Astrocyte of the cerebellum (primary cell): ENCODE results near the gene PADI3.
"Not testable (repeated sequence)": the region's sequence is repeated elsewhere in the genome, so short reads cannot be mapped to it uniquely, and the experiment has no call there.

Experiments used
- DNase-seq: peaks from one replicate; pipeline ENCODE4 v3.0.0-alpha.2; 2011; ENCODE audit warnings: low read depth
- H3K4me3 ChIP-seq: 2 replicates; pipeline ENCODE4 v1.5.1; 2011; ENCODE audit warnings: mild to moderate bottlenecking, low read depth, low read length, moderate library complexity
- CTCF ChIP-seq: IDR thresholded peaks from 2 replicates; pipeline ENCODE4 v1.5.1; 2012; ENCODE audit warnings: low read length, low read depth, moderate library complexity, mild to moderate bottlenecking; ENCODE audit errors: missing control alignments
- in situ Hi-C: cut with HindIII; loops from 2 replicates; pipeline ENCODE4 v1.10.0; 2017; ENCODE audit warnings: low sequenced_read_pairs

Gene PADI3

DNA sequence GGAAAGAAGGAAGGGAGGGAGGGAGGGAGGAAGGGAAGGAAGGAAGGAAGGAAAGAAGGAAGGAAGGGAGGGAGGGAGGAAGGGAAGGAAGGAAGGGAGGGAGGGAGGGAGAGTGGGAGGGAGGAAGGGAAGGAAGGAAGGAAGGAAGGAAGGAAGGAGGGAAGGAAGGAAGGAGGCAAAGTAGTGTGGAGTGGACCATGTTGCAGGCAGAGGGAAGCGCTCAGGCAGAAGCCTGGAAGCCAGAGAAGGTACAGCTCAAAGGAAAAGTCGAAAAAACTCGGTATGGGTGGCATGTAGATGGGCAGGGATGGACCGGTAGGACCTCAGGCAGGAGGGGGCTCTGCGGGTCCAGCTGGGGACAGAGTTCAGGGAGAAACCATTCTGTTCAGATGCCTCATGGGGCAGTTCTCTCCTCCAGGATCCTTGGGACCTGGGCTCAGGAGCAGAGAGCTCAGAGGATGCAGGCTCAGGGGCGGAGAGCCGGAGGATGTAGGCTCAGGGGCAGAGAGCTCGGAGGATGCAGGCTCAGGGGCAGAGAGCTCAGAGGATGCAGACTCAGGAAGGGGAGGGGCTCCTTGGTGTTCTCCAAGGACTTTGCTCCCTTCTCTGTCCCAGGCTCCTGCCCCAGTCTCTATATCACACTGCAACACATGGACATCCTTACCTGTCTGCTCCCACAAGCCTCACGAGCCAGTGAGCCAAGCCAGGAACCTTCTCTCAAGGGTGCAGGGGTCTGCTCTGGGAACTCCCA is 13.6 kb upstream of the PADI3 start:
- no peak for DNase-seq
- in situ Hi-C loops, result no loop called here
- no peak for TF ChIP-seq CTCF
- H3K4me3 ChIP-seq, result no peak overlapping the region

- in situ Hi-C loops, result no loop called here
- peak; percentile 77 for TF ChIP-seq CTCF
- peak; percentile 73 for DNase-seq
- H3K4me3 ChIP-seq, result no peak overlapping the region
Observed at GRCh38 chr1:17236779-17237560, 11.9 kb upstream of the PADI3 start.

DNA sequence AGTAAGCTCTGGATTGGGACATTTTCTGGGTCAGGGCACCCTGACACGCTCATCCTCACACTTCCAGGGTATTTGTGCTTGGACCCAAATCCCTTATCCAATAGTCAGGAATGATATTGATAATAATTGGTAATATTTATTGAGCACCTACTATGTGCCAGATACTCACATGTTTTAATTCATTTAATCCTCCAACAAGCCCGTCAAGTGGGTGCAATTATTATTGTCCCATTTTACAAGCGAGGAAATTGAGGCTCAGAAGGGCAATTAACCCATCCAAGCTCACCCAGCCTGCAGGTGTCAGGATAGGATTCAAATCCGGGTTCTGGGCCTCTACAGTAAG is 11.4 kb upstream of the PADI3 start:
- DNase-seq, result no peak
- in situ Hi-C loops, result no loop called here
- no peak for TF ChIP-seq CTCF
- H3K4me3 ChIP-seq, result no peak overlapping the region

- DNase-seq, result peak; percentile 95
- no peak for TF ChIP-seq CTCF
- no peak overlapping the region for H3K4me3 ChIP-seq
- in situ Hi-C loops, result no loop called here
Observed at GRCh38 chr1:17239420-17239819, 9.5 kb upstream of the PADI3 start.

GRCh38 chr1:17241011-17241779 is 7.7 kb upstream of the PADI3 start:
- in situ Hi-C loops, DNase-seq, H3K4me3 ChIP-seq: not testable (repeated sequence)

- DNase-seq, H3K4me3 ChIP-seq, in situ Hi-C loops: not testable (repeated sequence)
Observed at GRCh38 chr1:17241780-17242074, 7.2 kb upstream of the PADI3 start.

DNA sequence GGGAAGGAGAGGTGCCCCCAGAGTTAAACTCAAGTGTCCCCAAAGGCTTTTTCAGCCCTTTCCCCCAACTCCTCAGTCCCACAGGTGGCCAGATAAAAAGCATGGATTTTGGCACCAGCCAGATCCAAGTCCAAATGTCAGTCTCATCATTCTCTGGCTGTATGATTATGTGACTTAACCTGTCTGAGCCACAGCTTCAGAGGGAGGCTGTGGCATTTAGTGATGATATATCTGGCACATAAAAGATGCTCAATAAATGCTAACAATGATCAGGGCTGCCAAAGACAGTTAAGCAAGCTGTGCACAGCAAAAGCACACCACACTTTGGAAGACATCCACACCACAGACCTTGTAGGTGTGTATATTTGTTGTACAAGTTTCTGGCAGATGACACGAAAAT is 5.6 kb upstream of the PADI3 start:
- H3K4me3 ChIP-seq, result no peak overlapping the region
- in situ Hi-C loops, result no loop called here
- TF ChIP-seq CTCF, result no peak
- peak; percentile 46 for DNase-seq
